ENCODE measurements around the gene SLC6A3. TPM values are rescaled to one million over a fixed set of nuclear protein-coding genes. Genes with fewer than 3 reads are reported as not detected.

The SLC6A3 gene
- total RNA-seq, 4 donors from 2014 or later: 0.20 to 0.90 TPM; not detected in 2

DNA sequence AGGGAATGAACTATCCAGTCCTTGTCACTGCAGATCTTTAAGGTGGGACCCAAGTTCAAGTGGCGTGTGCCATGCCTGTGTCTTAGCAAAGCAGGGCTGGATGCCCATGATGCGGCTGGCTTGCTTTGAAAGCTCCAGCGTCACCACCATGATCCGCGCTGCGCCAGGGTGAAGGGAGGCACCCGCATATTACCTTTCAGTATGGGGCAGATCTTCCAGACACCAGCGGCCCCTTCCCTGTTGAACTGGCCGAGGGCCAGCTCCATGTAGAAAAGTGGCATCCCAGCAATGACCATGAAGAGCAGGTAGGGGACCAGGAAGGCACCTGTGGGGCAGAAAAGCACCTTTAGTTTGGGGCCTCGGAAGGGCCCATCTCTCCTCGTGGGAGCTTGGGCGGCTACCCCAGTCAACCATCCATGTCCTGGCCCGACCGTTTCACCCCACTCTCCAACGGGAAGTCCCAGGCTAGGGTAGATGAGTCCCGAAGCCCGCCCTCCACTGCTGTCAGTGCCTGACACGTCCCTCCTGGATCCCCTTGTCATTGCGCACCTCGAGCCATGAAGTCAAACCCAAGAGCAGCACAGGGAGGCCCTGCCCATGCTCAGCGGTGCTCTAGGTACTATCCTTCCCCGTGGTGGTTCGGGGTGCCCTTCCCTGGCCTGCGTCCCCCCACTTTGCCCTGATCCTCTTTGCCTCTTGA lies 3.9 kb downstream of the SLC6A3 start:
- H3K27me3 ChIP-seq: peaks cover 0 to 52% of the 10 kb centered on the region in 2 donors
- WGBS, 2 donors: 87 to 91% methylated on average over 24 of the region's 24 CpGs
- no peak for DNase-seq (ENCODE audit: low spot score in 2 of 2)

DNA sequence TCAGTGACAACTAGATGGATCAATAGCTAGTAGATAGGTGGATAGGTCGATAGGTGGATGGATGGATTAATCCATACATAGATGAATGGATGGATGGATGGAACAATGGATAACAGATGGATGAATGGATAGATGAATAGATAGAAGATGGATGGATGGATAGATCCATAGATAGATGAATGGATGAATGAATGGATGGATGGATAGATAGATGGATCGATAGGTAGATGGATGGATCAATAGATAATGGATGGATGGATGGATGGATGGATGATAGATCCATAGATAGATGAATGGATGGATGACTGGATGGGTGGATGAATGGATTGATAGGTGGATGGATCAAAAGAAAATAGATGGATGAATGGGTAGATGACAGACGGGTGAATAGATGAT lies 5.1 kb downstream of the SLC6A3 start:
- Histone ChIP-seq H3K36me3 (no peaks in the 10 kb centered on the region), H3K9me3 (peaks cover 0 to 17% (median 0%) of the 10 kb centered on the region in 4 donors), H3K27ac (no peak overlapping the region), H3K4me1 (peaks cover 0 to 10% (median 3%) of the 10 kb centered on the region in 4 donors), H3K4me3 (no peak overlapping the region), H3K27me3 (peaks cover 0 to 40% of the 10 kb centered on the region in 2 donors)
- TF ChIP-seq EP300 (IDR thresholded peaks at IDR 0.05): no peak
- TF ChIP-seq POLR2A (IDR thresholded peaks at IDR 0.05): no peak
- TF ChIP-seq, protein P1, sequence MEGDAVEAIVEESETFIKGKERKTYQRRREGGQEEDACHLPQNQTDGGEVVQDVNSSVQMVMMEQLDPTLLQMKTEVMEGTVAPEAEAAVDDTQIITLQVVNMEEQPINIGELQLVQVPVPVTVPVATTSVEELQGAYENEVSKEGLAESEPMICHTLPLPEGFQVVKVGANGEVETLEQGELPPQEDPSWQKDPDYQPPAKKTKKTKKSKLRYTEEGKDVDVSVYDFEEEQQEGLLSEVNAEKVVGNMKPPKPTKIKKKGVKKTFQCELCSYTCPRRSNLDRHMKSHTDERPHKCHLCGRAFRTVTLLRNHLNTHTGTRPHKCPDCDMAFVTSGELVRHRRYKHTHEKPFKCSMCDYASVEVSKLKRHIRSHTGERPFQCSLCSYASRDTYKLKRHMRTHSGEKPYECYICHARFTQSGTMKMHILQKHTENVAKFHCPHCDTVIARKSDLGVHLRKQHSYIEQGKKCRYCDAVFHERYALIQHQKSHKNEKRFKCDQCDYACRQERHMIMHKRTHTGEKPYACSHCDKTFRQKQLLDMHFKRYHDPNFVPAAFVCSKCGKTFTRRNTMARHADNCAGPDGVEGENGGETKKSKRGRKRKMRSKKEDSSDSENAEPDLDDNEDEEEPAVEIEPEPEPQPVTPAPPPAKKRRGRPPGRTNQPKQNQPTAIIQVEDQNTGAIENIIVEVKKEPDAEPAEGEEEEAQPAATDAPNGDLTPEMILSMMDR (IDR thresholded peaks at IDR 0.05): no peak
- DNase-seq (ENCODE audit: low spot score in 2 of 2): no peak
- 83 to 87% methylated on average over 3 of the region's 3 CpGs for WGBS, 2 donors

More for the DNA sequence above, 3.9 kb downstream of the SLC6A3 start:
- no peak overlapping the region for H3K27ac ChIP-seq
- no peaks in the 10 kb centered on the region for H3K36me3 ChIP-seq
- H3K9me3 ChIP-seq: peaks cover 0 to 17% (median 0%) of the 10 kb centered on the region in 4 donors
- no peak overlapping the region for H3K4me3 ChIP-seq
- TF ChIP-seq POLR2A (IDR thresholded peaks at IDR 0.05) (no peak), EP300 (IDR thresholded peaks at IDR 0.05) (no peak)
- TF ChIP-seq, protein P1 (IDR thresholded peaks at IDR 0.05): no peak
- peaks cover 0 to 22% (median 8%) of the 10 kb centered on the region in 4 donors for H3K4me1 ChIP-seq

DNA sequence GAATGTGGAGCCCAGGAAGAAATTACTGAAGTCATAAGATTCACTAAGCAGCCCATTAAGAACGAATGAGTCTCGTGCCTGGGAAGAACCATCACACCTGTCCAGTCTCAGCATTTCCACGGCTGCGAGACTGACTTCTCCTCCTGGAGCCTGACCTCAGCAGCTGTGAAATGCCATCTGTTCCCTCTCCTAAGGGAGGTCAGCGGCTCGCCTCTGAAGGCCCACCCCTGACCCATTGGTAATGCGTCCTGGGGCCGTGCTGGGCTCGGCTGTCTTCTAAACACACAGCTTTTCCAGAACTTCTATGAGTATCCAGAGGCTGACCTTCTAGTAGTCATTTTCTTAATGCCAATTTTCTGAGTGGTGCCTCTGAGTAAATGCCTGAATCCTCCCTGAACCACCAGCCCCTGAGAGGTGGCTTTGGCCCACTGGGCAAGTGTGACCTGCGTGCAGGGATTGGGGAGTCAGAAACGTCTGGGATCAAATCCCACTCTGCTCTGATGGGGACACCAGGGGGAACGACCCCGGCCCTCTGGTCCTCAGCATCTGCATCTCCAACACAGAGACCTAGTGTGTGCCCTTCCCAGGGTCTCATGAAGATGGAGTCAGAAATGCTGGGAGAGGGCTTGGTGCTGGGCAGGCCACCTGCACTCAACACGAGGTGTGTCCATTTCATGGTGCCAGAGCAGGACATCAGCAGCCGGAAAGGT lies 5.7 kb downstream of the SLC6A3 start:
- Histone ChIP-seq H3K36me3 (no peaks in the 10 kb centered on the region), H3K9me3 (peaks cover 0 to 17% (median 0%) of the 10 kb centered on the region in 4 donors), H3K4me1 (peaks cover 0 to 4% (median under 1%) of the 10 kb centered on the region in 4 donors), H3K27ac (no peak overlapping the region), H3K4me3 (no peak overlapping the region), H3K27me3 (peaks cover 0 to 34% of the 10 kb centered on the region in 2 donors)
- no peak for DNase-seq (ENCODE audit: low spot score in 2 of 2)
- 75 to 82% methylated on average over 15 of the region's 15 CpGs for WGBS, 2 donors
- TF ChIP-seq, protein P1 (IDR thresholded peaks at IDR 0.05): no peak
- no peak for TF ChIP-seq POLR2A (IDR thresholded peaks at IDR 0.05)
- TF ChIP-seq EP300 (IDR thresholded peaks at IDR 0.05): no peak

DNA sequence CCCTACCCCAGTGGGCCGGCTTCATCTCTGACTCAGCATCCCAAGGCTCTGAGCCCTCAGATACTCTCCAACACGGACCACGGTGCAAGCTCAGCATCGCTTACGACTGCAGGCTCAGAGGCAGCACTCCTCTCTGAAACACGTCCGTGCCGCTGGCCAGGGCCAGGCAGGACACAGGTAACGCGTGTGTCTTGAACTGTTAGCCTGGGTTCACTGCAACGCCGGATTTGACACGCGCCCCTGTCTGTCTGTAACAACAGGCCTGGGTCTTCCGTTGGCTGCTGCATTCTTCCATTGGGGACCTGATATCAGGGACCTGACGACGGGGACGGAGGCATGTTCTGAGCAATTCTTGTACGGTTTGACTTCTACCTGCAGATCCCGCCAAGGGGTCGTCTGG lies 6.4 kb downstream of the SLC6A3 start:
- H3K36me3 ChIP-seq: no peaks in the 10 kb centered on the region
- H3K27me3 ChIP-seq: peaks cover 0 to 27% of the 10 kb centered on the region in 2 donors
- TF ChIP-seq POLR2A (IDR thresholded peaks at IDR 0.05) (no peak), EP300 (IDR thresholded peaks at IDR 0.05) (no peak)
- TF ChIP-seq, protein P1 (IDR thresholded peaks at IDR 0.05): no peak
- no peak overlapping the region for H3K4me3 ChIP-seq
- H3K4me1 ChIP-seq: no peaks in the 10 kb centered on the region
- H3K9me3 ChIP-seq: peaks cover 0 to 21% (median 0%) of the 10 kb centered on the region in 4 donors
- DNase-seq (ENCODE audit: low spot score in 2 of 2): no peak
- 87 to 91% methylated on average over 21 of the region's 21 CpGs for WGBS, 2 donors
- no peak overlapping the region for H3K27ac ChIP-seq

Measured in tibial nerve (tissue), 4 donors.